ENCODE results near the gene CEP152. TPM values are rescaled to one million over a fixed set of nuclear protein-coding genes. Genes with fewer than 3 reads are reported as not detected.

Gene CEP152
- total RNA-seq, 1 donor from 2014 or later: 28.9 TPM

GRCh38 chr15:48777645-48778330 is 33.1 kb downstream of the CEP152 start:
- intact Hi-C loops (cut with micrococcal nuclease): no loop called here

- intact Hi-C loops (cut with micrococcal nuclease): no loop called here
Measured at GRCh38 chr15:48775546-48775945, 35.3 kb downstream of the CEP152 start.

GRCh38 chr15:48774484-48774883 is 36.4 kb downstream of the CEP152 start:
- intact Hi-C loops (cut with micrococcal nuclease): no loop called here

- intact Hi-C loops (cut with micrococcal nuclease): no loop called here
Measured at GRCh38 chr15:48766196-48766595, 44.7 kb downstream of the CEP152 start.

GRCh38 chr15:48765022-48765421 is 45.8 kb downstream of the CEP152 start:
- intact Hi-C loops (cut with micrococcal nuclease): no loop called here

- intact Hi-C loops (cut with micrococcal nuclease): no loop called here
Measured at GRCh38 chr15:48761393-48762158, 49.3 kb downstream of the CEP152 start.

- intact Hi-C loops (cut with micrococcal nuclease): no loop called here
Measured at GRCh38 chr15:48759921-48760320, 50.9 kb downstream of the CEP152 start.

- intact Hi-C loops (cut with micrococcal nuclease): no loop called here
Measured at GRCh38 chr15:48757661-48758060, 53.2 kb downstream of the CEP152 start.

- intact Hi-C loops (cut with micrococcal nuclease): no loop called here
Measured at GRCh38 chr15:48754011-48754410, 56.9 kb downstream of the CEP152 start.

GRCh38 chr15:48751595-48751994 is 59.3 kb downstream of the CEP152 start:
- intact Hi-C loops (cut with micrococcal nuclease): no loop called here

GRCh38 chr15:48748535-48748934 is 62.3 kb downstream of the CEP152 start:
- intact Hi-C loops (cut with micrococcal nuclease): no loop called here

- intact Hi-C loops (cut with micrococcal nuclease): no loop called here
Measured at GRCh38 chr15:48733615-48734014, 77.3 kb downstream of the CEP152 start.

- intact Hi-C loops (cut with micrococcal nuclease): no loop called here
Measured at GRCh38 chr15:48730506-48730905, 80.4 kb downstream of the CEP152 start.

- intact Hi-C loops (cut with micrococcal nuclease): no loop called here
Measured at GRCh38 chr15:48723969-48724368, 86.9 kb downstream of the CEP152 start.

GRCh38 chr15:48722764-48723661 is 87.9 kb downstream of the CEP152 start:
- intact Hi-C loops (cut with micrococcal nuclease): no loop called here

GRCh38 chr15:48721061-48721810 is 89.6 kb downstream of the CEP152 start:
- intact Hi-C loops (cut with micrococcal nuclease): no loop called here

GRCh38 chr15:48720646-48721045 is 90.2 kb downstream of the CEP152 start:
- intact Hi-C loops (cut with micrococcal nuclease): no loop called here

- intact Hi-C loops (cut with micrococcal nuclease): no loop called here
Measured at GRCh38 chr15:48719668-48720067, 91.2 kb downstream of the CEP152 start.

GRCh38 chr15:48718646-48719045 is 92.2 kb downstream of the CEP152 start:
- intact Hi-C loops (cut with micrococcal nuclease): no loop called here

- intact Hi-C loops (cut with micrococcal nuclease): no loop called here
Measured at GRCh38 chr15:48717458-48717857, 93.4 kb downstream of the CEP152 start.

GRCh38 chr15:48712546-48712945 is 98.3 kb downstream of the CEP152 start:
- intact Hi-C loops (cut with micrococcal nuclease): no loop called here
